Muscle layer of duodenum (tissue), 2 donors: ENCODE results near the gene HIVEP3.

Source experiments
- H3K27ac ChIP-seq: one replicate; pipeline ENCODE4 v1.7.0; 2013; ENCODE audit warnings: mild to moderate bottlenecking, low read length
- H3K27me3 ChIP-seq: one replicate; pipeline ENCODE4 v1.7.0; 2013; ENCODE audit warnings: low read depth, mild to moderate bottlenecking, control low read depth, low read length
- H3K36me3 ChIP-seq, 2 donors: one replicate each; pipeline ENCODE4 v1.7.0; 2013; ENCODE audit warnings: low read length in 2 of 2, control low read depth in 1 of 2, mild to moderate bottlenecking in 1 of 2; ENCODE audit not compliant: insufficient read depth in 2 of 2, control insufficient read depth in 1 of 2
- H3K4me1 ChIP-seq, 2 donors: one replicate each; pipeline ENCODE4 v1.7.0; 2013; ENCODE audit warnings: low read length in 2 of 2, mild to moderate bottlenecking in 2 of 2, control low read depth in 1 of 2, moderate library complexity in 1 of 2; ENCODE audit not compliant: insufficient read depth in 2 of 2, control insufficient read depth in 1 of 2
- H3K4me3 ChIP-seq, 2 donors: one replicate each; pipeline ENCODE4 v1.7.0; 2013; ENCODE audit warnings: low read length in 2 of 2, low read depth in 1 of 2, mild to moderate bottlenecking in 1 of 2
- H3K9me3 ChIP-seq, 2 donors: one replicate each; pipeline ENCODE4 v1.7.0; 2013; ENCODE audit warnings: low read length in 2 of 2, control low read depth in 1 of 2, mild to moderate bottlenecking in 1 of 2; ENCODE audit not compliant: control insufficient read depth in 1 of 2
- donor health status: healthy.

The HIVEP3 gene

DNA sequence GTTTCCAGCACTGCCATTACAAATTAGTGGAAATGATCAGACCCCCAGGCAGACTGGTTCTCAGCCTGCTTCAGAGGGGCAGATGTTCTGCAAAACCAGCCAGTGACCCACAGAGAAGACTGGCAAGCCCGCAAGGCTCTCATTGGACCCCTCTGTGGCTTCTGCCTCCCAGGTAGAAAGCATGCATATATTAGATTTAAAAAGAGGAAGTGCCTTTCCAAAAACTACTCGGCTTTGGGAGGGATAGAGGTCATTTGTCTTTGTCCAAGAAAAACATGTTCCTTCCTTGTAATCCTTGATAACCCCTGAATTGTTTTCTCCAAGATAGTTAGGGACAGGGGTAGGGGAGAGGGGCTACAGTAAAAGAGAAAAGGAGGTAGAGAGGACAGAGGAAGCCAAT lies 11.8 kb downstream of the HIVEP3 start:
- Histone ChIP-seq H3K4me3 (no peak overlapping the region), H3K36me3 (no peaks in the 10 kb centered on the region)

DNA sequence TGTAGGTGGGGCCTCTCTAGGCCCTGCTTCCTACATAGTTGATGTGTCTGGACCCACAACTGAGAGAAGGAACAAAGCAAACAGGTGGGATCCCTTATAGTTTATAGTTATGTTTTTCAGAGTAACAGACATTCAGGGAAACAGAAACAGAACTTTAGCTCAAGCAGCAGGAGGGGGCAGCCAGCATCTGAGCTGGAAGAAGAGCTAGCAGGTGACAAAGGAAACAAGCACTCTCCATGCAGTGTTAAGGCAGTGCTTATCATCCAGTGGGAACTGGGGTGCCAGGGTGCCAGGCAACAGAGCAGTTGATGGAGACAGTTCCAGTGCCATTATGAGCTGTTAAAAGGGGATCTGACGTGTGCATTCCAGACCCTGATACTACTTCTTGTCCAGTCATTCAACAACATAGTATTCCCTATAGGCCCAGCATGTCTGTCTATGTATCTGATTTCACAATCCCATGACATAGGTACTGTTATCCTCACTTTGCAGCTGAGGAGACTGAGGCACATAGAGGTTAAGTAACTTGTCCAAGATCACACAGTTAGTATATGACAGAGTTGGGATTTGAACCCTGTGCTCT lies 13.5 kb downstream of the HIVEP3 start:
- no peaks in the 10 kb centered on the region for H3K27me3 ChIP-seq
- H3K36me3 ChIP-seq, result no peaks in the 10 kb centered on the region
- no peak overlapping the region for H3K4me3 ChIP-seq
- peaks cover 0 to 4% of the 10 kb centered on the region in 2 donors for H3K4me1 ChIP-seq
- H3K27ac ChIP-seq, result no peak overlapping the region
- H3K9me3 ChIP-seq, result no peaks in the 10 kb centered on the region

More for the DNA sequence above, 11.8 kb downstream of the HIVEP3 start:
- no peak overlapping the region for H3K27ac ChIP-seq
- no peaks in the 10 kb centered on the region for H3K27me3 ChIP-seq
- peaks cover 0 to 3% of the 10 kb centered on the region in 2 donors for H3K4me1 ChIP-seq
- no peaks in the 10 kb centered on the region for H3K9me3 ChIP-seq

DNA sequence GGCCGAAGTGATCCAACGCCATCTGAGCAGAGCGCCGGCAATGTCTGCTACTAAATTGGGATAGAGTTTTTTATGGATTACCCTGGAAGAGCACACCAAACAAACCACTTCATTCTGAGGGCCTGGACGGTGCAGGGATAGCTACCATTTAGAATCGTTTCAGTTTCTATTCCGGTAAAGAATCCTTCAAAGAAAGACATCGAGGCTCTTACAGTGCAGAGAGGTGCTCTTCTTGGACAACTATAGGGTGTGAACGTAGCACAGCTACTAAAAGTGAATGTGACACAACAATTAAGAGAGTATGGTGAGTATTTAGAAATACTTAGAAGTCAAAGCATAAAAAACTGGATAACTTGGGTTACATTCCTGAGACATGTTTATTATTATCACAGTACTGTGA lies 16.1 kb downstream of the HIVEP3 start:
- H3K4me1 ChIP-seq, result peaks cover 0 to 4% of the 10 kb centered on the region in 2 donors
- H3K27ac ChIP-seq, result no peak overlapping the region
- no peaks in the 10 kb centered on the region for H3K9me3 ChIP-seq
- H3K36me3 ChIP-seq, result no peaks in the 10 kb centered on the region
- no peak overlapping the region for H3K4me3 ChIP-seq
- H3K27me3 ChIP-seq, result no peaks in the 10 kb centered on the region

DNA sequence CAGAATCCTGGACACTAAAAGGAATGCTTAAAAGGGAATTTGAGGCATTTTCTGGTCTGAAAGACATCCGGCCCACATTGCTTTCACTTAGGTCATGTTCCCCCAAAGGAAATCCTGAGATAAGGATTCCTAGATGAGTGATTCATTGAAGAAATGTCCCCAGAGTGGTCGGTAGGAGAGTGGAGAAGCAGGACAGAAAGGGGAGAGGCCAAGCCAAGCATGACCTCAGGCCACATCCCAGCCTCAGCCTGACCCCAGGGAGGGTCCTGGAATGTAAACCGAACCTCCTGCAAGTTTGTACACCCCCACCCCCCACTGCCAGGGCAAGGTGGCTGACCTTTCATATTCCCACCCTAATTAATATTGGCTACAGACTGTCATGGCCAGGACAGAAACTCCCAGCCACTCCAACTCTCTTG lies 16.6 kb downstream of the HIVEP3 start:
- Histone ChIP-seq H3K27me3 (no peaks in the 10 kb centered on the region), H3K9me3 (no peaks in the 10 kb centered on the region), H3K4me3 (no peak overlapping the region), H3K36me3 (no peaks in the 10 kb centered on the region), H3K27ac (no peak overlapping the region), H3K4me1 (peaks cover 0 to 4% of the 10 kb centered on the region in 2 donors)

DNA sequence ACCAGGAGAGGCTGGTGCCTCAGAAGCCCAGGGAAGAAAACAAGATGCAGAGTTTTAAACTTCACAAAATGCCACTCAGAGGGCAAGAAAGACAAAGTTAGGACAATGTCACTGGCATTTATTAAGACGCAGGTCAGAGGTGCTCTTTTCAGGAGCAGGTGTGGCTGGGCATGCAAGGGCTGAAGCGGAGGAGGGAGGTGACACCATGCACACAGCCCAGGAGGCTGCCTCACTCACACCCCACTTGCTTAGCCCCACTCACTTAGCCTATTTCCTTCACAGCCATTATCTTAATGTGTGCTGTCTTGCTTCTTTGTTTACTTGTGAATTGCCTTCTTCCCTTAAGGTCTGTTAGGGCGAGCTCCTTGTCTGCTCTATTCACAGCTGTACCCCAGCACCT lies 17.2 kb downstream of the HIVEP3 start:
- H3K27me3 ChIP-seq, result no peaks in the 10 kb centered on the region
- no peaks in the 10 kb centered on the region for H3K9me3 ChIP-seq
- no peaks in the 10 kb centered on the region for H3K36me3 ChIP-seq
- no peak overlapping the region for H3K4me3 ChIP-seq
- H3K27ac ChIP-seq, result no peak overlapping the region
- H3K4me1 ChIP-seq, result peaks cover 0 to 4% of the 10 kb centered on the region in 2 donors

DNA sequence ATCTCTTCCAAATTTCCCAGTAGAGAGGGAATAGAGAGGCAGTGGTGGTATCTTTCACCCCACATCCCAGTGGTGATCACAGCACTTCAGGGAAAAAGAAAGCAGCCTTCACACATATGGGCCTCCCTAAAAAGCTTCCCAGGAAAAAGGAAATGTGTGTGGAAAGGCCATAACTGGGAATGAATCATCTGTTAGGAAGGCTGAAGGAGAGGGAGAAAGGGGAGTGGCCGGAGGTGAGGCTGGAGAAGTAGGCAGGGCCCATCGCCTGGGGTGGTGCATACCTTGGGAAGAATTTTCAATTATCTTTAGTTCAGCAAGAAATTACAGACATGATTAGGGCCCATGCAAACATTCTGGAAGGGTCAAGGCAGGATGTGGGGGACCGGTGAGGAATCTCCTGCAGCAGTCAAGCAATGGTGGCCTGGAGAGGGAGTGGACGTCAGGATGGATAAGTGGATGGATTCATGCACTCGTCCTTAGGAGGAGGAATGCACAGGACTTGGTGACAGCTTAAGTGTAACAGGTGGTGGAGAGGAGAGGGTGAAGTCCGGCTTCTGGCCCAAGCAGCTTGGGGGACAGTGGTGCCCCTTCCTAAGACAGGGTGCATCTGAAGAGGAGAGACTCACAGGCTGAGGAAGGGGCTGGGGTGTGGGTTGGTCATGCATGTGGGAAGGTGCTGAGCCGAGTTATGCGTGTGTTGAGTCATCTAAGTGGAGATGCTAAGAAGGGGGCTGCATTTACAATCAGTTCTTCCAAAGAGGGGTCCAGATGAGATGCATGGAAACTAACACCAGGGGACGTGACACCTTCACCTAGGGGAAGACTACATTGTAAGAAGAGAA lies 17.9 kb downstream of the HIVEP3 start:
- Histone ChIP-seq H3K4me3 (no peak overlapping the region), H3K4me1 (peaks cover 0 to 4% of the 10 kb centered on the region in 2 donors), H3K27me3 (no peaks in the 10 kb centered on the region), H3K27ac (no peak overlapping the region), H3K9me3 (no peaks in the 10 kb centered on the region), H3K36me3 (no peaks in the 10 kb centered on the region)

DNA sequence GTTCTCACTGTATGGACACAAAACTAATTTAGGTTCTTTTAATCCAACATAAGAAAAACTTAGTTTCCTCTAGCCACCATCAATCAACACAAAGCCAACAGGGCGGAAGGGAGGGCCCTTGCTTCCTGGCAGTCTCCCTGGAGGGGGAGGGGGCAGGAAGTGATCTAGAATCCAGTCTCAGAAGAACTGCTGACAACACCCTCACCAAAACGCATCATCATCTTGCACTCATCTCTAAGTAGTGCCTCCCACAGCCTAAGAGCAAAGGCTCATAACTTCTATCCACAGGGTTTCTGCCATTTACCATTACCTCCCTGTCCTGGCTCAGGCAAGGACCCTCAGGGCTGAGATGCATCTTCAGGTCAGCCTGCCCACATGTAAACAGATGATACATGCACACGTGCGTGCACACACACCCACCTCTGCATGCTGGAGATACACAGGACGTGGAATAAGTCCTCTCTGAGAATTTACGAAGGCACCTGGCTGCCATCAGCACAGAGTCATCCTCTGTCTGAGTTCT lies 20.5 kb downstream of the HIVEP3 start:
- Histone ChIP-seq H3K27ac (no peak overlapping the region), H3K9me3 (no peaks in the 10 kb centered on the region), H3K27me3 (no peaks in the 10 kb centered on the region), H3K4me3 (no peak overlapping the region), H3K4me1 (peaks cover 6 to 9% of the 10 kb centered on the region in 2 donors), H3K36me3 (no peaks in the 10 kb centered on the region)

DNA sequence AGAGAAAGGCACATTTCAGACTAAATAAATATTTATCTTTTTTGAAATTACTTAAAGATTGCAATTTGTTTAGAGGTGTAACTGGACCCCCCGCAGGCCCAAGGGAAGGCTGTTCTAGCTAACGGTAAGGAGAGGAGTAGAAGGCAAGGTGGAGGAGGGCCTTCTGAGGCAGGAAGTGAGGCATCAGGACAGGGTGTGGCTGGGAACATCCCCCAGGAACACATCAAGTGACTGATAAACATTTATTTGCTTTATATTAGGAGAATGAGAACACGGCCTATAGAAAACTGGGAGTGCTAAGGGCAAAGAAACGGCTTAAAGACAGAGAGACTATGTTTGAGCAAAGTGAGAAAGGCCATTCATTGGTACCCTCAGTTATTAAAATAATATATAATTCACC lies 23.2 kb downstream of the HIVEP3 start:
- no peak overlapping the region for H3K27ac ChIP-seq
- H3K4me1 ChIP-seq, result peaks cover 5 to 6% of the 10 kb centered on the region in 2 donors
- H3K9me3 ChIP-seq, result no peaks in the 10 kb centered on the region
- H3K36me3 ChIP-seq, result no peaks in the 10 kb centered on the region
- H3K27me3 ChIP-seq, result no peaks in the 10 kb centered on the region
- no peak overlapping the region for H3K4me3 ChIP-seq

DNA sequence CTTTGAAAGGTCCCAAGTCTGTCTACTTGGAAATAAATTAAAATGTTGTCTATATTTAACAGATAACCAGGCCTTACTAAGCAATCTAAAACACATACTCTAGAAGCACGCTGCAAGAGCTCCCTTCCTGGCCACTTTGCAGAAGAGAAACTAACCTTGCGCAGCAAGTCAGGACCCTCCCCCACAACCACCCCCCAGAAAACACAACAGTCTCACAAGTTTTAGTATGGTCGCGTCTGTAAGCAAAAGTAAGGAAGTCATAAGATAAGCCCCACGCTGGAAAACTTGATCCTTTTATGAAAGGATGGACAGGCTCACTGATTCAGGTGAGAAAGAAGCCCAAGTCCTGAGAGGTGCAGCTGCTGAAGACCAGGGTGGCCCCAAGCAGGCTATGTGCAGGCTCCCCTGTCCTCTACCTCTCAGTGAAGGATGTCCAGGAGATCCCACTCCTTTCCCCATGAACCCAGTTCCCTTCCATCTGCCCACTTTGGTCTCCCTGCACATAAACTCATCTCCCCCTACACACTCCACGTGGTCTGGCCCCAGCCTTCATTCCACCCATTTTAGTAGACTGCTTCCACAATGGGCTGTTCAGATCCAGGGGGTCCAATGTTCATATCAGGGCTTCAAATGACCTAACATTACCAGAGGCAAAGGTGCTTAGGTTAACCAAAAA lies 23.8 kb downstream of the HIVEP3 start:
- Histone ChIP-seq H3K36me3 (no peaks in the 10 kb centered on the region), H3K4me3 (no peak overlapping the region), H3K4me1 (peaks cover 5 to 6% of the 10 kb centered on the region in 2 donors), H3K9me3 (no peaks in the 10 kb centered on the region), H3K27ac (no peak overlapping the region), H3K27me3 (no peaks in the 10 kb centered on the region)

DNA sequence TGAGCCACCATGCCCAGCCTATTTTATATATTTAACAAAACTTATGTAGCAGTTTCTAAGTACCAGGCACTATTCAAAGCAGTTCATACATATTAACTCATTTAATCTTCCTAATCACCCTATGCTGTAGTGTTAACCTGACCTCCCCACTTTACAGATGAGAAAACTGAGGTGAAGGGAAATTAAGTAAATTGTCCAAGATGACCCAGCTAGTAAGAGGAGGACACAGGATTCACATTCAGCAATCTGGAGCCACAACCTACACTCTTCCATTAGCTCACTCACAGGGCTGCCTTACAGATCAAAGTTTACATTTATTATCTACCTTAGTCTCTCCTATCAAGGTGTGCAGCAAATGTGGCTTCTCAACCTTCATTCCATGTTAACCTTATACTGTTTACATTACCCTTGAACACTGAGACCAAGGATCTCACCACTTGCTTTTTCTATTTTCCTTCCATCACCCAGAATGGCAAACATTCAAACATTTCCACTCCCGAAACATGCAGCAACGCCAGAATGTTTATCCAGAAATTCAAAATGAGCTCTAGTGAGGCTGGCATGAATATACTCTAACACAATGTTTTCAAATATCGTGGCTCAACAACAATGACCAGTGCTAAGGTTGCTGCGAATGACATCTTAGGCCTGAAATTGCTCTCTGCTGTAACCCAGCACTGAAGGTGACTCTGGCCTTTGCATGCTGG lies 24.5 kb downstream of the HIVEP3 start:
- Histone ChIP-seq H3K27me3 (no peaks in the 10 kb centered on the region), H3K4me3 (no peak overlapping the region), H3K36me3 (no peaks in the 10 kb centered on the region), H3K27ac (no peak overlapping the region), H3K9me3 (no peaks in the 10 kb centered on the region), H3K4me1 (peaks cover 5 to 6% of the 10 kb centered on the region in 2 donors)

DNA sequence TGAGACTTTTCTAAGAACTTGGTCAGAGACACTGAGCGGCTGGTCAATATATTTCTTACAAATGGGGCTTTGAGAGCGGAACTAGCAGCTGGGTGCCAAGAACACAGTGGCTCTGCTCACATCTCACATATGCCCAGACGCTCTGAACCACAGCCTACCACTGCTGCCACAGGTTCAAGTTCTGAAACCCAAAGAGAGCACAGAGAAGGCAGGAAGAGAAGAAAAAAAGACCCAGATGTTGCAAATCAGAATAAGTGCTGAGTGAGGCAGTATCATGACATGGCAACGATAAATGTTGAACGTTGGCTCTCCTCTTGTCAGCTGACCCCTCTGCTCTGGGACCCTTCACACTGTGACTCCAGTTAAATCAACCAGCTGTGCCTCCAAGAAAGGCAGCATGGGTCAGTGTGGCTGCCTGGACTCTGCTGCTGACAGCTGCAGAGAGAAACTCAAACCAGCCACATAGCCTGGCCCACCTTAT lies 26.4 kb downstream of the HIVEP3 start:
- no peak overlapping the region for H3K4me3 ChIP-seq
- H3K27ac ChIP-seq, result peak overlapping the region; percentile 53
- no peaks in the 10 kb centered on the region for H3K9me3 ChIP-seq
- H3K36me3 ChIP-seq, result no peaks in the 10 kb centered on the region
- H3K4me1 ChIP-seq, result peaks cover 5 to 6% of the 10 kb centered on the region in 2 donors
- no peaks in the 10 kb centered on the region for H3K27me3 ChIP-seq
